ENCODE data around the gene PTPRD.

GRCh38 chr9:10127867-10128266, 484.9 kb downstream of the PTPRD start:
- TF ChIP-seq EZH2phosphoT487 (IDR thresholded peaks at IDR 0.05; ENCODE audit: unreplicated experiment) (no peak), CTCF (conservative IDR thresholded peaks at IDR 0.05; ENCODE audit: low read depth in 2 of 2) (no peak), ETS1 (IDR thresholded peaks at IDR 0.05) (no peak), CREB1 (CRISPR knock-in tag; IDR thresholded peaks at IDR 0.05; ENCODE audit: low read depth) (no peak)
